Stromal cell of bone marrow (primary cell): ENCODE results near the gene NECTIN2.
A peak's percentile ranks its signal among the peaks of the same experiment; 100 is the strongest.
"Not testable (repeated sequence)": the region's sequence is repeated elsewhere in the genome, so short reads cannot be mapped to it uniquely, and the experiment has no call there.

Experiments used
- DNase-seq: peaks from one replicate; pipeline ENCODE4 v3.0.0-alpha.2; 2012; ENCODE audit warnings: low read depth

The NECTIN2 gene

GRCh38 chr19:44908836-44909261 is 62.8 kb downstream of the NECTIN2 start:
- no peak for DNase-seq

DNA sequence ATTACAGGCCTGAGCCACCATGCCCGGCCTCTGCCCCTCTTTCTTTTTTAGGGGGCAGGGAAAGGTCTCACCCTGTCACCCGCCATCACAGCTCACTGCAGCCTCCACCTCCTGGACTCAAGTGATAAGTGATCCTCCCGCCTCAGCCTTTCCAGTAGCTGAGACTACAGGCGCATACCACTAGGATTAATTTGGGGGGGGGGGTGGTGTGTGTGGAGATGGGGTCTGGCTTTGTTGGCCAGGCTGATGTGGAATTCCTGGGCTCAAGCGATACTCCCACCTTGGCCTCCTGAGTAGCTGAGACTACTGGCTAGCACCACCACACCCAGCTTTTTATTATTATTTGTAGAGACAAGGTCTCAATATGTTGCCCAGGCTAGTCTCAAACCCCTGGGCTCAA is 63.7 kb downstream of the NECTIN2 start:
- DNase-seq: no peak

DNA sequence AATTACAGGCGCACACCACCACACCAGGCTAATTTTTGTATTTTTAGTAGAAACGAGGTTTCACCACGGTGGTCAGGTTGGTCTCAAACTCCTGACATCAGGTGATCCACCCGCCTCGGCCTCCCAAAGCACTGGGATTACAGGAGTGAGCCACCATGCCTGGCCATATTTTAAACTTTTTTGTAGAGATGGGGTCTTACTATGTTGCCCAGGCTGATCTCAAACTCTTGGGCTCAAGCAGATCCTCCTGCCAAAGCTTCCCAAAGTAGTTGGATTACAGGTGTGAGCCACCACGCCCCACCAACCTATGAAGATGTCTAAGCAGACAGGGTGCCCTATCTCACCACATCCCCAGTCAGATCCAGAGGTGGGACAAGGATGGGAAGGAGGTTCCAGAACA is 65.8 kb downstream of the NECTIN2 start:
- DNase-seq: not testable (repeated sequence)

GRCh38 chr19:44912854-44913253 is 66.8 kb downstream of the NECTIN2 start:
- DNase-seq: no peak

DNA sequence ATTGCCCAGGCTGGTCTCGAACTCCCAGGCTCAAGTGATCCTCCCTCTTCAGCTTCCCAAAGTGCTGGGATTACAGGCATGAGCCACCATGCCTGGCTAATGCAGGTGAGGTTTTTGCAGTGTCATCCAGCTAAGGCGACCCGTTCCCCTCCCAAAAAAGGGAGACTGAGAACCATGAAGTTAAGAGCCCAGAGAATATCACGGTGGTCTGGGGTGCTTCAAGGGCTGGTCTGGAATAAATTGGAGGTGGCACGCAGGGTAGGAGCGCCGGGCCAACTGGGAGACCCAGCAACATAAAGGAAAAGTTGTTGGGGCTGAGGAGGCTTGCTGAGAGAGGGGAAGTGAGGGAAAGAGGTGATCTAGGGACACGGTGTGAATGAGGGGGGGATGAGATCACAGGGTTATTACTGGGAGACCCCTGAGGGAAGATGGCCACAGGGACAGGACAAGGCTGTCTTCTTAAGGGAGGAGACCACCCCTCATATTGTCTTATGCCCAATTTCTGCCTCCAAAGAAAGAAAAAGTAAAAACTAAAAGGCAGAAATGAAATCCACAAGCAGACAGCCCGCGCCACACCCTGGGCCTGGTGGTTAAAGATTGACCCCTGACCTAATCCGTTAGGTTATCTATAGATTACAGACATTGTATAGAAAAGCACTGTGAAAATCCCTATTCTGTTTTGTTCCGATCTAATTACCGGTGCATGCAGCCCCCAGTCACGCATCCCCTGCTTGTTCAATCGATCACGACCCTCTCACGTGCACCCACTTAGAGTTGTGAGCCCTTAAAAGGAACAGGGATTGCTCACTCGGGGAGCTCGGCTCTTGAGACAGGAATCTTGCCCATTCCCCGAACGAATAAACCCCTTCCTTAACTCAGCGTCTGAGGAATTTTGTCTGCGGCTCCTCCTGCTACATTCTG is 67.7 kb downstream of the NECTIN2 start:
- DNase-seq: not testable (repeated sequence)

DNA sequence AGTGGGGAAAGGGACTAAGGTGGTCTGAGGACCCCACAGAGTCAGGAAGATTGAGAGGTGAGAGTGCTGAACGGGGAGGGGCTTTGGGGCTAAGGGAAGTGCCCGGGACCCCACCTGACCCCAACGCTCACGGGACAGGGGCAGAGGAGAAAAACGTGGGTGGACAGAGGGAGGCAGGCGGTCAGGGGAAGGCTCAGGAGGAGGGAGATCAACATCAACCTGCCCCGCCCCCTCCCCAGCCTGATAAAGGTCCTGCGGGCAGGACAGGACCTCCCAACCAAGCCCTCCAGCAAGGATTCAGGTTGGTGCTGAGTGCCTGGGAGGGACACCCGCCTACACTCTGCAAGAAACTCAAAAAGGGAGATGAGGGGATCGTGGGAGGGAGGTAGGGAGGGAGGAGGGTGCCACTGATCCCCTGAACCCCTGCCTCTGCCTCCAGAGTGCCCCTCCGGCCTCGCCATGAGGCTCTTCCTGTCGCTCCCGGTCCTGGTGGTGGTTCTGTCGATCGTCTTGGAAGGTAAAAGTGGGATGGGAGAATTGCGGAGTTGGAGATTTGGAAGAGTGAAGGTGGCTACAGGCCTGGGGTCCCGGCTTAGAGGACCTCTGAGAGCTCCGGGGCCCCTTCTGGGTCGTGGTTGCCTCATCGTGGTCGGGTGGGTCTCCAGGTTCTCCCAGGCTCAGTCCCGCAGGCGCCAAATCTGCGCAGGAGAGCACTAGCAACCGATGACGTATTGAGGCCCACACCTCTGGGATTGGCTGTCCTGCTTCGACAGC is 68.5 kb downstream of the NECTIN2 start, which contains the start of gene APOC1:
Gene APOC1, plus strand, starts transcription at position 176 of the 774 bp plus-strand sequence. Its CDS starts 284 bp downstream, at position 460.
- peak; percentile 57 for DNase-seq

- no peak for DNase-seq
Observed at GRCh38 chr19:44924243-44924725, 78.2 kb downstream of the NECTIN2 start.

DNA sequence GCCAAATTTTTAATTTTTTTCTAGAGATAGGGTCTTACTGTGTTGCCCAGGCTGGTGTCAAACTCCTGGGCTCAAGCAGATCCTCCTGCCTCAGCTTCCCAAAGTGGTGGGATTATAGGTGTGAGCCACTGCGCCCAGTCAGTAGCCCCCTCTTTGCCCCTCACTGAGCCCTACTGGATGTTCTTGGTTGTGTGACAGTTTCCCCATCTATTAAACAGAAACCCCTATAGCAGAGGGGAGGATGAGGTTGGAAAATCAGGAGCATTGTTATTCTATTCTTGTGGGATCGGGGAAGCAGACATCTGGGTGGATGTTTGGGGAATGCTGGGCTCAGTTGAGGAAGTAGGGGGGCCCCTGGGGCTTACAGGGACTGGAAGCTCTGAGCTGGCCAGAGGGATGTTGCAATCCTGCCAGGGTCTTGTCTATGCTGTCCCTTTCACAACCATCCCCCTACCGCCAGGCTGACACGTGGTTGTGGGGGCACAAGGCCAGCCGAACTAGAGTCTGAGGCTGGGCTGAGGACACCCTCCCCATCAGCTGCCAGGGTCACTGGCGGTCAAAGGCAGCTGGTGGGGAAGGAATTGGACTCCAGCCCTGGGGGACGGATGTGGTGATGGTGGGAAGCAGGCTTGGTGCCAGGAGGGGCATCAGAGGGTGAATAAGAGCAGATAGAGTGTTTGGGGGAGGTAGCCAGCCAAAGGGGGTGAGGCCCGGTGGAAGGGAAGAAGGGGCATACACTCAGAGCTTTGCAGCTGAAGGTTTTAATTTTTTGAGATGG is 79.2 kb downstream of the NECTIN2 start:
- peak; percentile 77 for DNase-seq

DNA sequence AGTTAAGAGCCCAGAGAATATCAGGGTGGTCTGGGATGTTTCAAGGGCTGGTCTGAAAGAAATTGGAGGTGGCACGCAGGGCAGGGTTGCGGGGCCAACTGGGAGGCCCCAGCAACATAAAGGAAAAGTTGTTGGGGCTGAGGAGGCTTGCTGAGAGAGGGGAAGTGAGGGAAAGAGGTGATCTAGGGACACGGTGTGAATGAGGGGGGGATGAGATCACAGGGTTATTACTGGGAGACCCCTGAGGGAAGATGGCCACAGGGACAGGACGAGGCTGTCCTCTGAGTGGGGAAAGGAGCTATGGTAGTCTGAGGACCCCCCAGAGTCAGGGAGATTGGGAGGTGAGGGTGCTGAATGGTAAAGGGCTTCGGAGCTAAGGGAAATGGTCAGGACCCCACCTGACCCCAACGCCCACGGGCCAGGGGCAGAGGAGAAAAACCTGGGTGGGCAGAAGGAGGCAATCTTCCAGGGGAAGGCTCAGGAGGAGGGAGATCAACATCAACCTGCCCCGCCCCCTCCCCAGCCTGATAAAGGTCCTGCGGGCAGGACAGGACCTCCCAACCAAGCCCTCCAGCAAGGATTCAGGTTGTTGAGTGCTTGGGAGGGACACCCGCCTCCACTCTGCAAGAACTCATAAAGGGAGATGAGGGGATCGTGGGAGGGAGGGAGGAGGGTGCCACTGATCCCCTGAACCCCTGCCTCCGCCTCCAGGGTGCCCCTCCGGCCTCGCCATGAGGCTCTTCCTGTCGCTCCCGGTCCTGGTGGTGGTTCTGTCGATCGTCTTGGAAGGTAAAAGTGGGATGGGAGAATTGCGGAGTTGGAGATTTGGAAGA is 80.4 kb downstream of the NECTIN2 start:
- not testable (repeated sequence) for DNase-seq

DNA sequence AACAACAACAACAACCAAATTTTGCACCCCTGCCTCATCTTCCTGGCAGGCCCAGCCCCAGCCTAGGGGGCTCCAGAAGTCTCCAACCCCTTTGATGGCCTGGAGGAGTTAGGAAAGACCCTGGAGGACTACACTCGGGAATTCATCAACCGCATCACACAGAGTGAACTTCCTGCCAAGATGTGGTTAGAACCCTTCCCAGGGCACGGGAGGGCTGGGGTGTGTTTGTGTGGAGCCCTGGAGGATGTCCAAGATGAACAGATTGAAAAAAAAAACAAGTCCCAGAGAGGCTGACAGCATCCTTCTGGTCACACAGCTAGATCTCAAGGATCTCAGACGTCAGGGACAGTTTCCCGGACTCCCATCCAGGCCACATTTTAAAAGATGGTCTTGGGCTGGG is 81.6 kb downstream of the NECTIN2 start:
- DNase-seq: peak; percentile 77

DNA sequence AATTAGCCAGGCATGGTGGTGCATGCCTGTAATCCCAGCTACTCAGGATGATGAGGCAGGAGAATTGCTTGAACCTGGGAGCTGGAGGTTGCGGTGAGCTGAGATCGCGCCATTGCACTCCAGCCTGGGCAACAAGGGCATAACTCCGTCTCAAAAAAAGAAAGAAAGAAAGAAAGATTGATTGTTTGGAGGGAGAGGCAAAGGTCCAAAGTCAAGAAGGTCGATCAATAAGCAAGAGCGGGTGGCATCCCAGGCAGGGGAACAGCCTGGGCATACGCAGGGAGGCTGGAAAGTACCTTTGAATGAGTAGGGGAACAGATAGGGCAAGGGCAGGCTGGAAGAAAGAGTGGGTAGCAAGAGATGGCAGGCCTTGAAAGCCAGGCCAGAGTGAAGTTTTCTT is 84.0 kb downstream of the NECTIN2 start:
- no peak for DNase-seq

- no peak for DNase-seq
Observed at GRCh38 chr19:44931541-44931940, 85.4 kb downstream of the NECTIN2 start.
